ENCODE results near the gene BRD3. TPM values are rescaled to one million over a fixed set of nuclear protein-coding genes. Genes with fewer than 3 reads are reported as not detected.

Gene BRD3
- polyA plus RNA-seq, 6 donors from 2014 or later = 9.0 to 26.2 (median 15.1) TPM

DNA sequence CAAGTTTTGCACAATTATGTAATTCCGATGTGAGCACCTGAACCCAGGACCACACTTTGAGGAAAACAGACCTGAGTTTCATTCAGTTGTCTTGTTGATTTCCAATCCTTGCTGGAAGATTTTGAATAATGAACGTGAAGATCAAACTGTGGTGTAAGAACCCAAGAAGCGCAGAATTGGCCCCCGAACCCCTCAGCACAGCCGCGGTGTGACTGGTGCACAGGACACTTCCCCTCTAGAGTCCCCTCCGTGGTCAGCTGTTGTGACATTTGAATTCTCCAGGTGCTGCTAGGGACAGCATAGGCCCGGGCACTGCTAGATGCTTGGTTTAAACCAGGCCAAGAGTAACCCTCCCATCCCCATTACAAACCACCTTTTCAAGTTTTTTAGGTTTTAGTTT is 40.8 kb downstream of the BRD3 start:
- Mint-ChIP-seq H3K9me3 (no peaks in the 10 kb centered on the region), H3K36me3 (no peaks in the 10 kb centered on the region), H3K4me3 (peak overlapping the region in 6 of 8 donors; percentile 45 to 91 (median 84)), H3K27me3 (no peaks in the 10 kb centered on the region), H3K4me1 (peaks cover 10 to 28% (median 12%) of the 10 kb centered on the region in 3 donors), H3K27ac (peak overlapping the region in 3 of 6 donors; percentile 8 to 72 (median 60))
- no peak for ATAC-seq (ENCODE audit: low read depth in 2 of 2)
- no peak for DNase-seq

GRCh38 chr9:134026581-134026980 is 41.2 kb downstream of the BRD3 start:
- ATAC-seq (ENCODE audit: low read depth in 2 of 2) (no peak), DNase-seq (no peak)
- Mint-ChIP-seq H3K27ac (no peak overlapping the region), H3K27me3 (no peaks in the 10 kb centered on the region), H3K4me1 (peaks cover 10 to 28% (median 12%) of the 10 kb centered on the region in 3 donors), H3K4me3 (peak overlapping the region; percentile 78 to 91 (median 84)), H3K9me3 (no peaks in the 10 kb centered on the region), H3K36me3 (no peaks in the 10 kb centered on the region)

GRCh38 chr9:134025606-134026541 is 42.0 kb downstream of the BRD3 start:
- no peaks in the 10 kb centered on the region for H3K9me3 Mint-ChIP-seq
- peak overlapping the region in 4 of 6 donors; percentile 32 to 88 (median 54) for H3K27ac Mint-ChIP-seq
- no peaks in the 10 kb centered on the region for H3K36me3 Mint-ChIP-seq
- H3K4me1 Mint-ChIP-seq = peaks cover 10 to 28% (median 12%) of the 10 kb centered on the region in 3 donors
- ATAC-seq (ENCODE audit: low read depth in 2 of 2) = peak; percentile 54 to 59
- H3K4me3 Mint-ChIP-seq = peak overlapping the region; percentile 78 to 91 (median 84)
- no peaks in the 10 kb centered on the region for H3K27me3 Mint-ChIP-seq
- peak; percentile 63 for DNase-seq

DNA sequence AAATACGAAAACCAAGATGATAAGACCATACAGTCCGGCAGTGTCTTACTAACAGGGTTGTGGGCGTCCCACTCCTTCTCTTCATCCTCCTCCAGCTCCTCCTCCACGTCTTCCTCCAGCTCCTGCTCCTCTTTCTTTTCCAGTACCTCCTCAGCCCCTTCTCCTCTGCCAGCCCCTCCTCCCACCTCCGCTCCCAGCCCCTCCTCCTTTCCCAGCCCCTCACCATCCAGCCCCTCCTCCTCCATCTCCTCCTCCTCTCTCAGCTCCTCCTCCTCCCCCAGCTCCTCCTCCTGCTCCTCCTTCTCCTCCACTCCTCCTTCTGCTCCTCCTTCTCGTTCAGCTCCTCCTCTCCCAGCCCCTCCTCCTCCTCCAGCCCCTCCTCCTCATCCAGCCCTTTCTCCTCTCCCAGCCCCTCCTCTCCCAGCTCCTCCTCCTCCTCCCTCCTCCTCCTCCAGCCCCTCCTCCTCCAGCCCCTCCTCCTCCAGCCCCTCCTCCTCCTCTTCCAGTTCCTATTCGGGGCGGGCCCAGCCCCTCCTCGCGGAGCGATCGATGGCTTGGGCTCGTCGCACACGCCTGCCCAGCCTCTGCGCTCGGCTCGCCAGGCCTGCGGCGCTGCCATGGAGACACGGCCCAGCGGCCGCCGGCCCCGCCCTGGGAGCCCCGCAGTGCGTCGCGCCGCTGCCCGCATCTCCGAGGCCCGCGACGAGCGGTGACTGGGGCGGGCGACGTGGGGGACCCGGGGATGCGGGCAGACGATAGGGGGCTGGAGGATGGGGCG is 42.8 kb downstream of the BRD3 start, which contains the start of gene BRD3OS:
Gene BRD3OS, plus strand, starts transcription at position 654 of the 778 bp plus-strand sequence. CDS start 1,267 bp downstream, outside the sequence.
- Mint-ChIP-seq H3K9me3 (no peaks in the 10 kb centered on the region), H3K27me3 (no peaks in the 10 kb centered on the region), H3K36me3 (no peaks in the 10 kb centered on the region), H3K4me3 (peak within 1 kb of the TSS; percentile 78 to 91 (median 84)), H3K4me1 (peaks cover 10 to 28% (median 12%) of the 10 kb centered on the region in 3 donors), H3K27ac (peak within 1 kb of the TSS; percentile 70 to 98 (median 85))
- ATAC-seq (ENCODE audit: low read depth in 2 of 2) = peak; percentile 88 to 90
- peak; percentile 92 for DNase-seq

DNA sequence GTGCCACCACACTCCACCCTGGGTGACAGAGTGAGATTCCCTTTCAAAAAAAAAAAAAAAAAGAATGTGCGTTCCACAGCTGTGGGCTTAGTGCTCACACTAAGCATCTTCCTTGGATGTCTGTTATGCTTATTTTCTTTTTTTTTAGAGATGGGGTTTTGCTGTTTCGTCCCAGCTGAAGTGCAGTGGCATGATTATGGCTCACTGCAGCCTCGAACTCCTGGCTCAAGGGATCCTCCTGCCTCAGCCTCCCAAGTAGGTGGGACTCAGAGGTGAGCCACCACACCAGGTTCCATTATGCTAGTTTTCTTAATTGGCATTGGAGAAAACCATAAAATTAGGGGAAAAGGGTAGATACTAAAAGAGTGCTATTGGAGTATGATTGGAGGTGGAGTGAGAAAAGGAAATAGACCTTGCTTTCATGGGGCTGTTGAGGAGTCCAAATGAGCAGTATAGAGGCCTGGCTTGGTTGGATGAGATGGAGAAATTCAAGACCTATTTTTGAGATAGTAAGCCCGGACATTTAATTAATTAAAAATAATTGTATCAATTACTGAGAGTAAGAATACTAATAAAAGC is 43.5 kb downstream of the BRD3 start:
- H3K36me3 Mint-ChIP-seq = no peaks in the 10 kb centered on the region
- H3K27me3 Mint-ChIP-seq = no peaks in the 10 kb centered on the region
- H3K27ac Mint-ChIP-seq = peak overlapping the region; percentile 57 to 98 (median 72)
- peak overlapping the region in 7 of 8 donors; percentile 17 to 91 (median 78) for H3K4me3 Mint-ChIP-seq
- no peak for ATAC-seq (ENCODE audit: low read depth in 2 of 2)
- H3K9me3 Mint-ChIP-seq = no peaks in the 10 kb centered on the region
- DNase-seq = no peak
- peaks cover 10 to 28% (median 12%) of the 10 kb centered on the region in 3 donors for H3K4me1 Mint-ChIP-seq

DNA sequence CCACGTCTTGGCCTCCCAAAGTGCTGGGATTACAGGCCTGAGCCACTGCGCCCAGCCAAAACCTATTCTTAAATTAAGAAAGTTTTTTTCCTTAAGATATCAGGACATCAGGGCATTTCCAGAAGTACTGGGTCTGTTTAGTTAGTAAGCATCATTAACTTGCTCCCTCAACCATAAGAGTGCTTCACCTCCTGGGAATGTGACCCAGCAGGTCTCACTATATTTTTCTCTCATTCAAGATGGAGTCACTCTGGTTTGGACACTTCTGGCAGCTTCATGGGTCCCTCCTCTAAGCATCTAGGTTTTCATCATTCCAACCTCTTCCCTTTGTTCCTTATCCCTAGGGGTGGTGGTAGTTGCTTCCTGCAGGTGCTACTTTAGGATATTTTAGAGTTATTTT is 52.9 kb downstream of the BRD3 start:
- Mint-ChIP-seq H3K4me3 (peak overlapping the region in 1 of 8 donors; percentile 37), H3K36me3 (no peaks in the 10 kb centered on the region), H3K27ac (peak overlapping the region in 3 of 6 donors; percentile 29 to 71 (median 66)), H3K4me1 (no peaks in the 10 kb centered on the region), H3K9me3 (peaks cover 0 to 9% (median 4%) of the 10 kb centered on the region in 7 donors), H3K27me3 (no peaks in the 10 kb centered on the region)
- ATAC-seq (ENCODE audit: low read depth in 2 of 2) (no peak), DNase-seq (no peak)

DNA sequence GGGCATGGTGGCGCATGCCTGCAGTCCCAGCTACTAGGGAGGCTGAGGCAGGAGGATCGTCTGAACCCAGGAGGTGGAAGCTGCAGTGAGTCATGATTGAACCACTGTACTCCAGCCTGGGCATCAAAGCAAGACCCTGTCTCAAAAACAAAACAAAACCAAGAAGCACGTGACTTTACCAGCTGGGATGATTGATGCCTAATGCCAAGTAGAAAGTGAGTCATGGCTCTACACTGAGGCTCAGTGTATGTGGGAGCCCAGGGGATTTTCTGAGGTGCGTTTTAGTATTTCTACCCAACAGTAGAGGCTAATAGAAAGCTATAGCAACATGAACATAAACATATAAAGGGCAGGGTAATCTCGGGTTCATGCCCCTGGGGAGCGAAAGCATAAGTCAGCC is 56.4 kb downstream of the BRD3 start:
- no peak for ATAC-seq (ENCODE audit: low read depth in 2 of 2)
- Mint-ChIP-seq H3K9me3 (peaks cover 0 to 9% (median 4%) of the 10 kb centered on the region in 7 donors), H3K27me3 (peaks cover 12 to 22% (median 13%) of the 10 kb centered on the region in 3 donors), H3K36me3 (peaks cover 0 to 7% of the 10 kb centered on the region in 2 donors), H3K27ac (no peak overlapping the region), H3K4me3 (no peak overlapping the region), H3K4me1 (peaks cover 0 to 4% (median 0%) of the 10 kb centered on the region in 3 donors)
- DNase-seq = no peak

GRCh38 chr9:134010310-134011173 is 57.3 kb downstream of the BRD3 start:
- no peak overlapping the region for H3K27ac Mint-ChIP-seq
- no peak for ATAC-seq (ENCODE audit: low read depth in 2 of 2)

GRCh38 chr9:134007571-134007970 is 60.3 kb downstream of the BRD3 start:
- Mint-ChIP-seq H3K4me1 (peaks cover 0 to 8% (median 0%) of the 10 kb centered on the region in 3 donors), H3K9me3 (peaks cover 0 to 5% (median 2%) of the 10 kb centered on the region in 7 donors), H3K27ac (peak overlapping the region in 2 of 6 donors; percentile 38 to 47), H3K36me3 (peaks cover 0 to 15% of the 10 kb centered on the region in 2 donors), H3K27me3 (peaks cover 17 to 24% (median 21%) of the 10 kb centered on the region in 3 donors), H3K4me3 (no peak overlapping the region)
- ATAC-seq (ENCODE audit: low read depth in 2 of 2) (no peak), DNase-seq (no peak)

More at GRCh38 chr9:134010310-134011173, 57.3 kb downstream of the BRD3 start:
- peaks cover 0 to 4% (median 0%) of the 10 kb centered on the region in 3 donors for H3K4me1 Mint-ChIP-seq
- no peak for DNase-seq
- H3K36me3 Mint-ChIP-seq = peaks cover 0 to 7% of the 10 kb centered on the region in 2 donors
- H3K27me3 Mint-ChIP-seq = peaks cover 12 to 22% (median 13%) of the 10 kb centered on the region in 3 donors
- H3K4me3 Mint-ChIP-seq = no peak overlapping the region
- peaks cover 0 to 9% (median 4%) of the 10 kb centered on the region in 7 donors for H3K9me3 Mint-ChIP-seq

DNA sequence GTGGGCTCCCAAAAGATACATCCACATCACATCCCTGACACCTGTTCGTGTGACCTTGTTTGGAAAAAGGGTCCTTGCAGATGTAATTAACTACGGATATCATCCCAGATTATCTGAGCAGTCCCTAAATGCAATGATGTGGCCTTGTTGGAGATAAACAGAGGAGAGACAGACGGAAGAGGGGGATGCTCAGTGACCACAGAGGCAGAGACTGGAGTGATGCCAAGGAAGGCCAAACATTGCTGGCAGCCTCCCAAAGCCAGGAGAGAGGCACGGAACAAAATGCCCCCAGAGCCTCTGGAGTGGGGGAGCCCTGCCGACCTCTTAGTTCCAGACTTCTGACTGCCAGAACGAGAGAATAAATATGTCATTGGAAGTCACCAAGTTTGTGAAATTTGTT is 60.7 kb downstream of the BRD3 start:
- Mint-ChIP-seq H3K36me3 (peaks cover 0 to 15% of the 10 kb centered on the region in 2 donors), H3K4me3 (no peak overlapping the region), H3K27me3 (peaks cover 17 to 29% (median 21%) of the 10 kb centered on the region in 3 donors), H3K4me1 (peaks cover 0 to 8% (median 0%) of the 10 kb centered on the region in 3 donors), H3K9me3 (peaks cover 0 to 5% (median 2%) of the 10 kb centered on the region in 7 donors), H3K27ac (peak overlapping the region in 2 of 6 donors; percentile 38 to 47)
- no peak for ATAC-seq (ENCODE audit: low read depth in 2 of 2)
- DNase-seq = no peak

GRCh38 chr9:134005381-134005780 is 62.4 kb downstream of the BRD3 start:
- Mint-ChIP-seq H3K9me3 (peaks cover 0 to 5% (median 0%) of the 10 kb centered on the region in 7 donors), H3K27me3 (peaks cover 17 to 33% (median 21%) of the 10 kb centered on the region in 3 donors), H3K4me1 (peaks cover 0 to 8% (median 0%) of the 10 kb centered on the region in 3 donors), H3K36me3 (peaks cover 0 to 15% of the 10 kb centered on the region in 2 donors), H3K4me3 (no peak overlapping the region), H3K27ac (no peak overlapping the region)
- DNase-seq (no peak), ATAC-seq (ENCODE audit: low read depth in 2 of 2) (no peak)

DNA sequence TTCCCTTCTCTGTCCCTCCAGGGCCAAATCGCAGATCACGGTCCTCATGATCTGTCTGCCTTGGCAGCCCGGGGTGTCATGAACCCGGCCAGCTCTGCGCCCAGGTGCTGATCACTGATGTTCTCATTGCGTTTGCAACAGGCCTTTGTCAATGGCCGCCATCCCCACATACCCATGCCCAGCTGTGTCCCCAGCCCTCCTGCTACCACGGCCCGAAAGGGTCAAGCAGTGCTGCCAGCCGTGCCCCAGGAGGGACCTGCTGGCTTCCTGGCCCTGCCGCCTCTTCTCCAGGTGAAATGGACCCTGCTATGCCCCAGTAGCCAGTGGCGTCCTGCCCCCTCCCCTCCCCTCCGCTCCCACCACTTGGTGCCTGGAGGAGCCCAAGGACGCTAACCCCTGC is 62.9 kb downstream of the BRD3 start:
- DNase-seq (no peak), ATAC-seq (ENCODE audit: low read depth in 2 of 2) (no peak)
- H3K36me3 Mint-ChIP-seq = peaks cover 0 to 15% of the 10 kb centered on the region in 2 donors
- peaks cover 0 to 5% (median 0%) of the 10 kb centered on the region in 7 donors for H3K9me3 Mint-ChIP-seq
- H3K27me3 Mint-ChIP-seq = peaks cover 17 to 38% (median 21%) of the 10 kb centered on the region in 3 donors
- no peak overlapping the region for H3K4me3 Mint-ChIP-seq
- peak overlapping the region in 1 of 6 donors; percentile 54 for H3K27ac Mint-ChIP-seq
- peaks cover 0 to 8% (median 0%) of the 10 kb centered on the region in 3 donors for H3K4me1 Mint-ChIP-seq

All from naive B cell (primary cell).